GM19328 (cell line): Measurements from ENCODE around the gene METTL27.
"Not testable (repeated sequence)": the region's sequence is repeated elsewhere in the genome, so short reads cannot be mapped to it uniquely, and the experiment has no call there.

Experiments
- ATAC-seq: cut with Tn5 transposase; IDR thresholded peaks from one replicate; pipeline ENCODE4 v1.9.1; 2021; ENCODE audit warnings: mild to moderate bottlenecking, moderate library complexity; ENCODE audit not compliant: unreplicated experiment

METTL27 gene

DNA sequence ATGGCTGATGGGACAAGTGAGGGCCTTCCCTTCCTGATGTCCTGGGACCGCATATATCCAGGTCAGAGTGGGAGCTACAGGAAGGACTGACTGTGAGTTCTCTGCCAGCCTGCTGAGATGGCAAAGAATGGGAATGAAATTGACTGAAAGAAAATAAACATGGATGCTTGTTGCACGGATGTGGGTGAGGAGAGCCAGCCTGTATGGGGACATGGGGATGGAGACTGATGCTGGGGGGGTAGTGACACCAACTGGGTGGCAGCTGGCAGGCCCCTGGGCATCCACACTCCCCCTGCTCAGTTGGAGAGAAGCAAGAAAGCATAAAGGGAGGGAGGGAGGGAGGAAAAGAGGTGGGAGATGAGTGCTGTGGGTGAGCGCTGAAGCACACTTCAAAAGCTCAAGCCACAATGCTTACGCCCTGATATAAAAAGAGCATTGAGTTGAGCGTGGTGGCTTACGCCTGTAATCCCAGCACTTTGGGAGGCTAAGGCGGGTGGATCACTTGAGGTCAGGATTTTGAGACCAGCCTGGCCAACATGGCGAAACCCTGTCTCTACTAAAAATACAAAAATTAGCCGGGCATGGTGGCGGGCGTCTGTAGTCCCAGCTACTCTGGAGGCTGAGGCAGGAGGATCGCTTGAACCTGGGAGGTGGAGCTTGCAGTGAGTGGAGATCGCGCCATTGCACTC lies 20.6 kb downstream of the METTL27 start:
- ATAC-seq, result not testable (repeated sequence)

GRCh38 chr7:73820013-73820412 lies 22.3 kb downstream of the METTL27 start:
- ATAC-seq, result no peak

DNA sequence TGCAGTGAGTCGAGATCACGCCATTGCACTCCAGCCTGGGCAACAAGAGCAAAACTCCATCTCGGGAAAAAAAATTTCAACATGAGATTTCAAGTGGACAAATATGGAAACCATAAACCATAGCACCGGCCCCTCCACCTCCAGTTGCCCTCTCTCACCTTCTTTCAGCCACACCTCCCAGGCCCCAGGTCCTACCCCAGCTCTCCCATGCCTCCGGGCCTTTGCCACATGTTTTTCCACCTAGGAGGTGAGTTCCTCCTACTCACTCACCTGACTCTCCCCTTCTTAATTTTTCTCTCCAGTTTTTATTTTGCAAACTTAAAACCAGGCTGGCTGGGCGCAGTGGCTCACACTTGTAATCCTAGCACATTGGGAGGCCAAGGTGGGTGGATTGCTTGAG lies 25.2 kb downstream of the METTL27 start:
- ATAC-seq, result no peak

- no peak for ATAC-seq
Observed at GRCh38 chr7:73815436-73815835, 26.9 kb downstream of the METTL27 start.

- ATAC-seq, result no peak
Observed at GRCh38 chr7:73812996-73813395, 29.3 kb downstream of the METTL27 start.

- ATAC-seq, result no peak
Observed at GRCh38 chr7:73811760-73812168, 30.6 kb downstream of the METTL27 start.

DNA sequence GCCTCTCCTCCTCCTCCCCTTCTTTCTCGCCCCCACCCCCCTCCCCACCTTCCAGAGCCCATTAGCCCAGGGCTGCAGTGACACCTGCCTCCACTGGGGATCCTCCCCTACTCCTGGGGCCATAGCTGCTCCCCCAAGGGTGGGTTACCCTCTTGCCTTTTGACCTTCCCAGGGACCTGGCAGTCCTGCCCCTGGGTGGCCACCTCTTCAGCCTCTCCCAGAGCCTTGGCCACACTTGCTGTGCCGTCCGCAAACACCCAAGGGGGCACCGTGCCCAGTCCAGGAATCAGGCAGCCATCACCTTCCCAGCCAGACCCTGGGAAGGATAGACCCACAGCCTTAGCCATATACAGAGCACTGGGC lies 31.3 kb downstream of the METTL27 start:
- ATAC-seq, result no peak

DNA sequence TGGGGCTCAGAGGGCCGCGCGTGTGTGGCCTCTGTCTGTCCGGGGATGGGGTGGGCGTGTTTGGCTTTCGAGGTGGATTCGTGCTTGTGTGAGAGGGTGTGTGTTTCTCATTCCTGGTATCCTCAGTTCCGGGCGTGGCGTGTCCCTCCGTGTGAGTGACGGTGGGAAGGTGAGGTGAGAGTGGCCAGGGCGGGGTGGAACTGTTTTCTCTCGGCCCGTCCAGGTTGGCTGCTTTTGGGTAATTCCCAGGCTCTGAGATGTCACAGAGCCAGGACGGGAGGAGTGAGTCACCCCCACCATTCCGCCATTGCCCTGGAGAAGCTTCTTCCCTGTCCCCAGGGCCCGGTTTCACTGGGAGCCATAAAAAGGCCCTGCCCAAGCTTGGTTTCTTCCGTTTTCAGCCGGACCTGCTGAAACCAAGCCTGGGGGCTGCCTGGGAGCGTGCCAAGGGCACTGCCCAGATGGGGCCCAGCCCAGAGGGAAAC lies 32.8 kb downstream of the METTL27 start:
- no peak for ATAC-seq

DNA sequence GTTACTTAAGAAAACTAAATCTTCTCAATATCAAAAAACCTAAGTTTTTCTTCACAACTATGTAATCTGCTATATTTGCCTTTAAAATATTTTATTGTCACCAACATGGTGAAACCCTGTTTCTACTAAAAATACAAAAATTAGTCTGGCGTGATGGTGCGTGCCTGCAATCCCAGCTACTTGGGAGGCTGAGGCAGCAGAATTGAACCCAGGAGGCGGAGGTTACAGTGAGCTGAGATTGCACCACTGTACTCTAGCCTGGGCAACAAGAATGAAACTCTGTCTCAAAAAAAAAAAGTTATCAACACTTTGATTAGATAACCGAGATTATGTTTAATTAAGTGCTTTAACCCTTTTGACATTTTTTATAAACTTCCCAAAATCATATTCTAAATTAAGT lies 39.9 kb downstream of the METTL27 start:
- no peak for ATAC-seq

DNA sequence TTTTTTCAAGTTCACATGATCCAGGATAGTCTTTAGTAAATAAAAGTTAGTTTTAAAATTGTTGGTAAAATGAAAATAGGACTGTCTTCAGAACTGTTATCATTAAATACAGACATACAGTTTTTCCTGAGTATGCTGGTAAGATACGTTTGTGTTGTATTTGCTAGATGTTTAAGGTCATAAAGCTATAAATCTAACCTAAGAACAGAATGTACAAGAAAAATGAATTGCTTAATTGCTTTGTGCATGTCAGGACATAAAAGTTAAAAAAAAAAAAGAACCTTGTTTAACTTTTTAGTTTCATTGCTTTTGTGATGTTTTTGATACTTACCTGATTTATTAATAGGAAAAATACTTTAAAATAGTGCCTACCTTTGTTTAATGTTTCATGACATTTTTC lies 40.7 kb downstream of the METTL27 start:
- ATAC-seq, result no peak

DNA sequence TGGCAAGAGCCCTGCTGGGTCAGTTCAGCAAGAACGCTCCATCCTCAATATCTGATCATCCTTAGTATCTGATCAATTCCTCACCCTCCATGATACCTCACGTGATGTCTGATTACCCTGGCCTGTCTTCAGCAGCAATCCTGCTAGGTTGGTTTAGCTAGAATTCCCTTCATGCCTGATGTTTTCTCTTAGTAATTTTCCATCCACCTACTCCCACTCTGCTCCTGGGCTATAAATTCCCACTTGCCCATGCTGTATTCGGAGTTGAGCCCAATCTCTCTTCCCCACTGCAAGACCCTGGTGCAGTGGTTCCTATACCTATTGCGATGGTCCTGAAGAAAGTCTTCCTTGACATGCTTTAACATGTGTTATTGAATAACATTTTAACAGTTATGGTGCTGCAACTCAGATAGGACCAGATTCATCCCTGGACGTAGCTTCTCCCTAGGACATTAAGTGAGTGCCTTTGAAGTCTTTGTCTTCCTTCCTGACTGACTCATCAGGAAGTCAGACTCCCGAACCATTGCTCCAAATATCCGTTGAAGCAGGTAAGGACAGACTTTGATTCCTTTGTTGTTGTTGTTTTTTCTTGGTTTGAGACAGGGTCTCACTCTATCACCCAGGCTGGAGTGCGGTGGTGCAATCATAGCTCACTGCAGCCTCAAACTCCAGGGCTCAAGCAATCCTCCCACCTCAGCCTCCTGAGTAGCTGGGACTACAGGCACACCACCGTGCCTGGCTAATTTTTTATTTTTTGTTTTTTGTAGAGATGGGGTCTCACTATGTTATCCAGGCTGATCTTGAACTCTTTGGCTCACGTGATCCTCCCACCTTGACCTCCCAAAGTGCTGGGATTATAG lies 42.8 kb downstream of the METTL27 start:
- ATAC-seq, result no peak

DNA sequence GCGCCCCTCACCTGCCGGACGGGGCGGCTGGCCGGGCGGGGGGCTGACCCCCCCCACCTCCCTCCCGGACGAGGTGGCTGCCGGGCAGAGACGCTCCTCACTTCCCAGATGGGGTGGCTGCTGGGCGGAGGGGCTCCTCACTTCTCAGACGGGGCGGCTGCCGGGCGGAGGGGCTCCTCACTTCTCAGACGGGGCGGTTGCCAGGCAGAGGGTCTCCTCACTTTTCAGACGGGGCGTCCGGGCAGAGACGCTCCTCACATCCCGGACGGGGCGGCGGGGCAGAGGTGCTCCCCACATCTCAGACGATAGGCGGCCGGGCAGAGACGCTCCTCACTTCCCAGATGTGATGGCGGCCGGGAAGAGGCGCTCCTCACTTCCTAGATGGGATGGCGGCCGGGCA lies 45.1 kb downstream of the METTL27 start:
- ATAC-seq, result not testable (repeated sequence)

DNA sequence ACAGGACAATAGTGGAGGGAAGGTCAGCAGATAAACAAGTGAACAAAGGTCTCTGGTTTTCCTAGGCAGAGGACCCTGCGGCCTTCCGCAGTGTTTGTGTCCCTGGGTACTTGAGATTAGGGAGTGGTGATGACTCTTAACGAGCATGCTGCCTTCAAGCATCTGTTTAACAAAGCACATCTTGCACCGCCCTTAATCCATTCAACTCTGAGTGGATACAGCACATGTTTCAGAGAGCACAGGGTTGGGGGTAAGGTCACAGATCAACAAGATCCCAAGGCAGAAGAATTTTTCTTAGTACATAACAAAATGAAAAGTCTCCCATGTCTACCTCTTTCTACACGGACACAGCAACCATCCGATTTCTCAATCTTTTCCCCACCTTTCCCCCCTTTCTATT lies 45.7 kb downstream of the METTL27 start:
- not testable (repeated sequence) for ATAC-seq

DNA sequence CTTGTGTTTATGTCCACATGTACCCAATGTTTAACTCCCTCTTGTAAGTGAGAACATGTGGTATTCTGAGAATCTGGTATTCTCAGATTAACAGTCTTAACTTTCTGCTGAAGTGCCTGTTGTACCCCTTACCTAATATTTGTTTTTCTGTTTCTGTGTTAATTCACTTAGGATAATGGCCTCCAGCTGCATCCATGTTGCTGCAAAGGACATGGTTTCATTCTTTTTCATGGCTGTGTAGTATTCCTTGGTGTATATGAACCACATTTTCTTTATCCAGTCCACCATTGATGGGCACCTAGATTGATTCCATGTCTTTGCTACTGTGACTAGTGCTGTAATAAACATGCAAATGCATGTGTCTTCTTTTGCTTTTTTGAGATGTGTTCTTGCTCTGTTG lies 47.1 kb downstream of the METTL27 start:
- not testable (repeated sequence) for ATAC-seq

- not testable (repeated sequence) for ATAC-seq
Observed at GRCh38 chr7:73791170-73791690, 51.1 kb downstream of the METTL27 start.

DNA sequence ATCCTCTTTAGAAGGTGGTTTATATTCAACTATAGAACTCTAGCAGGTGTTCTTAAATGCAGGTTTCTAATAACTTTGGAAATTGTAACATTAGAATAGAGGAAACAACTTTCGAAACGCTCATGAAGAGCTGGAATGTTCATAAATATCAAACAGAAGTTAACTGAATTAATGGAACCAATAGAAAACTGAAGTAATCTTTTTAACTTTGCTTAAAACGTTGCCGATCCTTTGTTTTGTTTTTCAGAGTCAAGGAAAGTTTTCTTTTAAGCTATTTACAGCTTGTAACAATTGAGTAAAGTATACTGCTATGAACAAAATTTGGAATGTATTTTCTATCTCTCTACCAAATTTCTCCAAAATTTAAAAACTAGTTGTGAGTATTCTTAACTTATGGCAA lies 53.3 kb downstream of the METTL27 start:
- ATAC-seq, result no peak

DNA sequence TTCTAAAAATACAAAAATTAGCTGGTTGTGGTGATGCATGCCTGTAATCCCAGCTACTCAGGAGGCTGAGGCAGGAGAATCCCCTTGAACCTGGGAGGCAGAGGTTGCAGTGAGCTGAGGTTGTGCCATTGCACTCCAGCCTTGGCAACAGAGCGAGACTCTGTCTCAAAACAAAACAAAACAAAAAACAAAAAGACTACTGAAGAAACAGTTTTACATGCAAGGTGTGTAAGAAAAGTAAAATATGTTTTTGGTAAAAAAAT lies 54.6 kb downstream of the METTL27 start:
- not testable (repeated sequence) for ATAC-seq

- no peak for ATAC-seq
Observed at GRCh38 chr7:73786588-73786987, 55.7 kb downstream of the METTL27 start.
